SU-DHL-6 (cell line): ENCODE results near the gene FAP.

Source experiments
- H2AFZ ChIP-seq: fragments of 200-600 bp; sonication (generic); 2 replicates; pipeline ENCODE4 v1.6.1; 2014; ENCODE audit warnings: low read depth, mild to moderate bottlenecking, moderate library complexity, mixed read lengths, antibody characterized with exemption, low read length; ENCODE audit not compliant: severe bottlenecking
- H3F3A ChIP-seq: fragments of 200-600 bp; shearing (Covaris generic); 2 replicates; pipeline ENCODE4 v1.6.0; 2016; ENCODE audit warnings: antibody characterized with exemption, mild to moderate bottlenecking; ENCODE audit not compliant: insufficient read depth
- H3K27ac ChIP-seq: fragments of 200-600 bp; sonication (generic); 2 replicates; pipeline ENCODE4 v1.5.1; 2016; ENCODE audit warnings: low read depth, mild to moderate bottlenecking, low read length, moderate library complexity, mixed read lengths
- H3K27me3 ChIP-seq: fragments of 200-600 bp; sonication (generic), shearing (Covaris generic); 2 replicates; pipeline ENCODE4 v1.6.0; 2014; ENCODE audit warnings: mild to moderate bottlenecking, low read length
- H3K36me3 ChIP-seq: fragments of 200-600 bp; sonication (generic); 2 replicates; pipeline ENCODE4 v1.6.1; 2014; ENCODE audit warnings: mild to moderate bottlenecking, low read length, mixed read lengths
- H3K4me2 ChIP-seq: fragments of 300-600, 200-600 bp; shearing (Covaris generic), sonication (generic); 2 replicates; pipeline ENCODE4 v1.6.0; 2014; ENCODE audit warnings: low read length, low read depth, mild to moderate bottlenecking; ENCODE audit not compliant: poor library complexity, severe bottlenecking
- H3K4me3 ChIP-seq: fragments of 200-600 bp; sonication (generic); 2 replicates; pipeline ENCODE4 v1.5.1; 2014; ENCODE audit warnings: antibody characterized with exemption, low read length, mild to moderate bottlenecking, mixed read lengths; ENCODE audit not compliant: insufficient read depth, poor library complexity, severe bottlenecking
- H3K79me2 ChIP-seq: fragments of 200-600 bp; sonication (generic); 2 replicates; pipeline ENCODE4 v1.6.1; 2014; ENCODE audit warnings: mild to moderate bottlenecking, low read length, moderate library complexity; ENCODE audit not compliant: insufficient read depth
- H3K9ac ChIP-seq: fragments of 200-600 bp; sonication (generic); 2 replicates; pipeline ENCODE4 v1.7.0; 2014; ENCODE audit warnings: mild to moderate bottlenecking, low read length
- H3K9me2 ChIP-seq: fragments of 200-600 bp; sonication (generic); replicated peaks from 2 replicates; pipeline ENCODE4 v1.6.1; 2014; ENCODE audit warnings: low read length; ENCODE audit not compliant: insufficient read depth
- H3K9me3 ChIP-seq: fragments of 200-600 bp; sonication (generic); 2 replicates; pipeline ENCODE4 v1.6.1; 2014; ENCODE audit warnings: low read length, mixed read lengths; ENCODE audit not compliant: insufficient read depth
- H4K20me1 ChIP-seq: fragments of 200-600 bp; sonication (generic); 2 replicates; pipeline ENCODE4 v1.6.1; 2014; ENCODE audit warnings: low read depth, mild to moderate bottlenecking, antibody characterized with exemption, low read length, moderate library complexity, mixed read lengths
- CTCF ChIP-seq: fragments of 200-600 bp; sonication (generic); IDR thresholded peaks from one replicate; pipeline ENCODE4 v1.5.1; 2017; ENCODE audit warnings: antibody characterized with exemption, mild to moderate bottlenecking, low read length, moderate library complexity; ENCODE audit not compliant: insufficient read depth, poor library complexity, severe bottlenecking
- EZH2phosphoT487 ChIP-seq: fragments of 200-600 bp; sonication (generic), shearing (Covaris generic); conservative IDR thresholded peaks from 2 replicates; pipeline ENCODE4 v1.6.1; 2018; ENCODE audit warnings: mild to moderate bottlenecking, antibody characterized with exemption, low read length, moderate library complexity, mixed read lengths

Gene FAP

GRCh38 chr2:162184821-162185450 lies 58.3 kb downstream of the FAP start:
- Histone ChIP-seq H4K20me1 (no peaks in the 10 kb centered on the region), H3K9me2 (no peaks in the 10 kb centered on the region), H3K9ac (no peak overlapping the region), H3K27me3 (no peaks in the 10 kb centered on the region), H3F3A (no peaks in the 10 kb centered on the region), H3K4me3 (no peak overlapping the region), H3K27ac (no peak overlapping the region), H3K36me3 (no peaks in the 10 kb centered on the region), H3K4me2 (no peak overlapping the region), H3K79me2 (no peaks in the 10 kb centered on the region), H2AFZ (no peak overlapping the region), H3K9me3 (no peaks in the 10 kb centered on the region)
- TF ChIP-seq CTCF (no peak), EZH2phosphoT487 (no peak)

- H2AFZ ChIP-seq, result no peak overlapping the region
- no peaks in the 10 kb centered on the region for H3K27me3 ChIP-seq
- no peaks in the 10 kb centered on the region for H3K79me2 ChIP-seq
- H3F3A ChIP-seq, result no peaks in the 10 kb centered on the region
- no peak overlapping the region for H3K9ac ChIP-seq
- no peaks in the 10 kb centered on the region for H3K36me3 ChIP-seq
- H3K4me3 ChIP-seq, result no peak overlapping the region
- no peaks in the 10 kb centered on the region for H3K9me2 ChIP-seq
- no peaks in the 10 kb centered on the region for H3K9me3 ChIP-seq
- no peaks in the 10 kb centered on the region for H4K20me1 ChIP-seq
- no peak overlapping the region for H3K27ac ChIP-seq
- TF ChIP-seq CTCF (no peak), EZH2phosphoT487 (no peak)
- no peak overlapping the region for H3K4me2 ChIP-seq
Measured at GRCh38 chr2:162184359-162184758, 58.9 kb downstream of the FAP start.

GRCh38 chr2:162182395-162182794 lies 60.9 kb downstream of the FAP start:
- TF ChIP-seq EZH2phosphoT487, result no peak
- no peak for TF ChIP-seq CTCF
- H3K36me3 ChIP-seq, result no peaks in the 10 kb centered on the region
- H3F3A ChIP-seq, result no peaks in the 10 kb centered on the region

More at GRCh38 chr2:162182395-162182794, 60.9 kb downstream of the FAP start:
- no peak overlapping the region for H2AFZ ChIP-seq
- H3K79me2 ChIP-seq, result no peaks in the 10 kb centered on the region
- no peak overlapping the region for H3K4me2 ChIP-seq
- H3K27me3 ChIP-seq, result no peaks in the 10 kb centered on the region
- H3K4me3 ChIP-seq, result no peak overlapping the region
- H3K9me2 ChIP-seq, result no peaks in the 10 kb centered on the region
- no peaks in the 10 kb centered on the region for H4K20me1 ChIP-seq
- no peak overlapping the region for H3K27ac ChIP-seq
- H3K9me3 ChIP-seq, result no peaks in the 10 kb centered on the region
- H3K9ac ChIP-seq, result no peak overlapping the region
